Stimulated activated CD4-positive, alpha-beta T cell treated with anti-CD3 and anti-CD28 coated beads, Interleukin-4, amount 100 ng/mL, for 4 hours (primary cell): ENCODE data around the gene GRIA1.

Source experiments
- DNase-seq, 2 experiments: peaks; one replicate each; pipeline ENCODE4 v3.0.0-alpha.2; 2020

GRIA1 gene

DNA sequence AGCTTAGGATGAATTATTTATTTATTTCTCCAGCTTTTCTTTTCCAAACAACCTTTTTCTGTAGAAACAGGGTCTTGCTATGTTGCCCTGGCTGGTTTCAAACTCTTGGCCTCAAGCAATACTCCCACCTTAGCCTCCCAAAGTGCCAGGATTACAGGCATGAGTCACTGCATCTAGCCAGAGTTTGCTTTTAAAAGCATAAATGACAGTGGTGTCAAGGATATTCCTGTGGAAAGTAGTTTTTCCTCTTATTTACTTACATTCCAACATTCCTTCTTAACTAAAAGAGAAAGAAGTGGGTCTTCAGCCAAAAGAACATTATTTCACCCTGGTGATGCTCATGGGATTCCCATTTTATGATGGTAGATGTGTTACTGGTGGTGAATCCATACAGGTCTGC lies 62.4 kb downstream of the GRIA1 start:
- no peak for DNase-seq

DNA sequence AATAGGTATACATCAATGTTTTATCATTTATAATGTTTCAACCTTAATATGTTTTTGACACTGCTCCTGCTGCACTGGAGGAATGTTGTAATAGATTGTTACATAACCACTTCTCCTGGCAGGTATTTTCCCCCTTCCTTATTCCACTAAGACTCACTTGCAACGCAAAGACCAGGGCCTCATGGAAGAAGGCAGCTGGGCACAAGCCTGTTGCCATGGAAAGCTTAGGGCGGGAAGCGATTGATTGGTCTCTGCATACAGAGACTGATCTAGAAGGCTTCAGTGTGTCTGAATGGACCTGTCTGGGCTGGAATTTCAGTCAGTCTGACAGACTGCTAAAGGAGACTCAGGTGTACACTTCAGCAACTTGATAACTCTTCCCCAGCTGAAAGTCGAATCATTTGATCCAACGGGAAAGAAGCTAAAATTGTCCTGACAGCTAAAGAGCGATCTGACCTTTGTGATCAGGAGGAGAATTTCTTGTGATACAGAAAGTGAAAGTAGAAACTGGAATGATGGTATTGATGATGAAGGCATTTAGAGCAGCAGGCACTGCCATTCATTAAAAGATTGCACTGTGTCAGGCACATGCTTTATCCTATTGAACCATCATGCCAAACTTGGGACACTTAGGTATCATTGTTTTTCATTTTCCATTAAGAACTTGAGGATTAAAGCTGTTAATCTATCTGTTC lies 65.1 kb downstream of the GRIA1 start:
- DNase-seq, result no peak

DNA sequence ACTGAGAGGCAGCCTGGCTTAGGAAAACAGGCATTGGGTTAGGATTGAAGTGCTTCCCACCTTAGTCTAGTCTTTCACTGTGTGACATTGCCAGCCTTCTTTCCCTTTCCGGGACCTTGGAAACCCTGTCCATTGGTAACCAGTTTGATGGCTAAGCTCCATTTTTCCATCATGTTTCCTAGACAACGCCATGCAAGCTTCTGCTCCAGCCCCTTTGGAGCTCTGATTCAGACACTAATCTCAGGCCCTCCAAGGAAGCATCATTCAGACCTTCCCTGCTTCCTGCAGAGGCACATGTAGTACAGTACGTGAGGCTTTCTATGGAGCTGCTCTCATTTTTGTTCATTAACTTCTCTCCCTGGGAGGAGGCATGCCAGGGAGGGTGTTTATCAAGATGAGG lies 68.5 kb downstream of the GRIA1 start:
- DNase-seq, result no peak

DNA sequence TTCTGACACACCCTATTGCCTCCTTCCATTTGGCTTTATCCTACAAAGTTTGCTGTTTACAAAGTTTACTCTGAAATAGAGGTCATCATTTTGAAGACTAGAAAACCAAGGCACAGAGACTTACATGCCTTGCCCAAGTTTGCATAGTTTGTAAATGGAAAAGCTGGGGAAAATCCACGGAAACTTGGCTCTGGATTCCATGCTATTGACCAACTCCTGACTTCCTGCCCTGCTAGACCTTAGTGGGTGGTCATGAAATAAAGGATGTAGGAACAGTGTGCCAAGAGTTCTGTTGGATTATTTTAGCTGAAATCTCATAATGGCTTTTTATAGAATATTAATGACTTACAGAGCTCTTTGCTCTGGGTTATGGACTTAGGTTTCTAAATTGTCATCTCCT lies 69.5 kb downstream of the GRIA1 start:
- DNase-seq, result no peak

DNA sequence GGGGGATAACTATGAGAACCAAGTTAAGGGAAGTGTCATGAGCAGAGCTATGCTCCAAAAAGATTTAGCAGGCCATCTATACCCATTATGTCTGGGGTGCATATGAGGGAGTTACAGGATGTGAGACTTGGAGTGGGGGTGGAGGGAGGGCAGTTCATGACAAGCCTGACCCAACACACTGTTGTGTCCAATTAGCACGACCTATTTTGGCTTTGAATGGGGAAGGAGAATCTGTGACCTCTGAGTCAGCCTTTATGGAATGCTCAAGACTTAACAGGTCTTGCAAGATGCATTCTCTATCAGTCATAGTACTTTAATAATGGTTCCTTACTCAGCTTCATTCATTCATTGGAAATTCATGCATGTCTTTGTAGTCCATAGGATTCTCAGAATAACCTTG lies 71.7 kb downstream of the GRIA1 start:
- DNase-seq, result no peak

DNA sequence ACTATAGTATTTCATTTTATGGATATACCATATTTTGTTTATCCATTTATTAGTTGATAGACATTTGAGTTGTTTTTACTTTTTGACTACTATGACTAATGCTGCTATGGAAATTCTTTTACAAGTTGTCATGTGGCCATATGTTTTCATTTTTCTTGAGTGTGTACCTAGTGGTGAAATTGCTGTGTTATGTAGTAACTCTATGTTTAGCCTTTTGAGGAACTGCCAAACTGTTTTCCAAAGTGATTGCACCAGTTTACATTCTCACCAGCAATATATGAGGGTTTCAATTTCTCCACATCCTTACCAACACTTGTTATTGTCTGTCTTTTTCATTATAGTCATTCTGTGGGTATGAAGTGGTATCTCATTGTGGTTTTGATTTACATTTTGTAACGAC lies 75.4 kb downstream of the GRIA1 start:
- no peak for DNase-seq

DNA sequence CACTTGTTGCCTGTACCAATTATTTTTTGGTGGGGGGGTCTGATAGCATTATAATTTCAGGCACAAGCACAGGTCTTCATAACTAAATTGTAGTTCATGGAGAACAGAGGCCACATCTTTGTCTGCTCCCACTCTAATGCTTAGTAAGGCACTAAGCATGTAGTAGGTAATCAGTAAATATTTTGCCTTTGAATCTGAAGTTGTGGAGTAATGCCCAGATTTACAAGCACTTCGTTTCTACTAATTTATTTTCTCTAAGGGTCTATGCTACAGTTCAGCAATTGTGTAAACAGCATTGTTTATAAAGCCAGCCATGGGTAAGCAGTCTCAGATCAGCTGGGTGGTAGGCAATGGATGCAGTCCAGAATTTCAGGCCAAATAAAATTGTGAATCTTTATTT lies 78.6 kb downstream of the GRIA1 start:
- no peak for DNase-seq

DNA sequence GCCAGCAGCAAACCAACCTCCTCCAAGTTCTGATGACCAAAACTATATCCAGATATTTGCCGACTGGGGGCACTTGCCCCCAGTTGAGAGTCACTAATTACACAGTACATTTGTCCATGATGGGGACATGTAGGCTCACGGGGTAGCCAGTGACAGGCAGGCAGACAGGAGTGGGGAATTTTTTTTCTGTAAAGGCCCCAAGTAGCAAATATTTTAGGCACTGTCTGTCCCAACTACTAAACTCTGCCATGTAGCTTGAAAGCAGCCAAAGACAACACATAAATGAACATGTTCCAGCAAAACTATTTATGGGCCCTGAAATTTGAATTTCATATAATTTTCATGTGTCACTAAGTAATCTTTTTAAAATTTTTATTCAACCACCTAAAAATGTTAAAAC lies 80.7 kb downstream of the GRIA1 start:
- DNase-seq, result no peak

DNA sequence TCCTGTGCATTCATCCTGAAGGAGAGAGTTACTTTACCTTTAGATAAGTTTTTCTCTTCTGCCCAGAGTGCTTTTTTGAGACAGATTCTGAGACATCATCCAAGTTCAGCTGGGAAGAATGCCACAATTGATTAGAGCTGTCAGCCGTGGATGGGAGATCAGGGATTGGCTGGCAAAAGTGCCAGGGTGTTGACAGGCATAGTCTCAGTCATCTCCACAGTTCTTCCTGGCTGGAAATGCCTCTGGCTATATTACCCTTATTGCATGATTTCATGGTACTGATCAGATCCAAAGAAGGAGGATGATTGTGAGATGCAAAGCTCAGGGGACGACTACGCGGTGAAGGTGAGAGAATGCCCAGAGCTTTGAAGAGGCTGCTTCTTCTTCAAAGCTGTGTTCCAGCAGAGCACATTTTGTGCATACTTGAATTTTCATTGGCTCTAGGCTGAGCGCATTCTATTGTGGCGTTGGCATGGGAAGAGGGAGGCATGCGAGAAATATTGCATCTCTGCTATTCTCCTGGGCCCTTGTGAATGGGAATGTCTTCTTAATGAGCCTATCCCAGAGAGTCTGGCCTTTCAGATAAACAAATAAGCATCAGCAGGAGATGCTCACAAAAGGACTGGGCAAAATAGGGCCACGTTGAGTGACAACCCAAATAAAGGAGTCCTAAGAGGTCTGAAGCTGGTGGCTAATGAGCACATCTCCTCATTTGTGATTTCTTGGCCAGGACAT lies 82.1 kb downstream of the GRIA1 start:
- DNase-seq, result no peak

DNA sequence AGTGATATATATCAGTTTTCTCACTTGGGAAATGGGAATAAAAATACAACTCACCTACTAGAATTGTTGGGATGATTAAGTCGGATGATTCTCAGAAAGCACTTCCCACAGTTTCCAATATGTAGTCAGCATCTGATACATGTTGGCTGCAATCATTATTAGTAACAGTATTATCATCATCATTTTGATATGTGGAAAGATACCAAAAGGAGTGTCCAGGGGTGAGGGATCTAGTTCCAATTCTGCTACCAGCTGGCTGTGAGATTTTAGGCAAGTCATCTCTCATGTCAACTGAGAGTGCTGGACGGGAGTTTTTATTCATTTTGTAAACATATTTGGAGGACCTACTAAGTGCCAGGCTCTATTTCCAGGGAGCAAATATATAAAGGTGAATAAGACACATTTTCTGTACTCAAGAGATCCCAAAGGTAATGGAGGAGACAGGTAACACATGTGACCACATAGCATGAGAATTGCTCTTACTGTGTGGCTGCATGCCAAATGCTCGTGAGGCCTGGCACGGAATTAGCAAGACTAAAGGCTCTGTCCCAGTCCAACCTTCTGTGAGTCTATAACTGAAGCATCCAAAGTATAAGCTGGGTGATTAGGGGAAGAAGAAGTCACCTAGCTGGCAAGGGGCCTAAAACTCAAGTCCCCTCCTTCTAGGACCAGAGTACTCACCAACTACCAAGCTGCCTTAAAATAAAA lies 83.0 kb downstream of the GRIA1 start:
- no peak for DNase-seq

DNA sequence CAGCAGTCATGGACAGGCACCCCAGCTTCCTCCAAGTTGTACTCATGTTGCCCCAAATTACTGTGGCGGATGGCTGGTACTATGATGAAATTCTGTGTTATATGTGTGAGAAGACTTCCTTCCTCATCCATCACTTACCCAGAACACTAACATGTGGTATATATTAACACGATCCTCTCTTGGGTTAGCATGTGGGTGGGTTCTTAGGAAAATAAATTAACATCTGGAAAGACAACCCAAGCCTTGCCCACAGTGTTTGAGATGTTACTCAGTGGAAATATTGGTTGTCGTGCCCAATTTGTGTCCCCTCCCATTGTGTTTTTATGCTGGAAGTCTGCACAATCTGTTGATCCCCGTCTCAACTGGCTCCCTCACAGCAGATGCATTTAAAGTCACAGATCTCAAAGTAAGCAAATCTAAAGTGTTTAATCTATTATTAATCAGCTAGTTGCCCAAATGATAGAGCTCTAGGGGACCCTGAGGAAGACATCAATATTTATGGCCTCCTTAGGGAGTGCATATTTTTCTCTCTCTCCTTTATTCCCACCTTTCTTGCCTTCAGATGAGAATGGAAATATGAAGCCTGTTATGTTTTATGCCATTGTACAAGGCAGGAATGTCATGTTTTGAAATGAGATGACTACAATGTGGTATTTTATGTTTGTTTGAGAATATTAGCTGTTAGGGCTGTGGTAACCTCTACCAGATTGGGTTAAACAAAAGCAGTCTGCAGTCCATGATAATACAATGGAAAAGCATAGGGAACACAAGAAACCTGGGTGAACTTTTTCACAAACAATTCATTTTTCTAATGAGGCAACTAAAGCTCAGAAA lies 93.9 kb downstream of the GRIA1 start:
- DNase-seq, result no peak

DNA sequence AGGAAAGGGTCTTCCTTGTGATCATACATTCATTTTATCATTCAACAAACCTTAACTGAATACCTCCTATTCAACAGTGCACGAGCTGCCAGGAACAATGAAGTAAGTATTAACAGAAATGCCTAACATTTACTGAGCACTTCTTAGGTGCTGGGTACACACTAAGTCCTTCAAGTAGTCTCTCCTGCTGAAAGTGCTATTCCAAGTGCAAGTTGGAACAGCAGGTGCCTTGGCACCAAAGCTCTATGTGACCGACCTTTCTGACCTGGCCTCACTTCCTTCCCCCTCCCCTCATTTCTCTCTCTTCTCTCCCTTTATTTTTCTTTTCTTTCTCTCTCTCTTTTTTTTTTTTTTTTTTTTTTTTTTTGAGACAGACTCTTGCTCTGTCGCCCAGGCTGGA lies 94.5 kb downstream of the GRIA1 start:
- no peak for DNase-seq

DNA sequence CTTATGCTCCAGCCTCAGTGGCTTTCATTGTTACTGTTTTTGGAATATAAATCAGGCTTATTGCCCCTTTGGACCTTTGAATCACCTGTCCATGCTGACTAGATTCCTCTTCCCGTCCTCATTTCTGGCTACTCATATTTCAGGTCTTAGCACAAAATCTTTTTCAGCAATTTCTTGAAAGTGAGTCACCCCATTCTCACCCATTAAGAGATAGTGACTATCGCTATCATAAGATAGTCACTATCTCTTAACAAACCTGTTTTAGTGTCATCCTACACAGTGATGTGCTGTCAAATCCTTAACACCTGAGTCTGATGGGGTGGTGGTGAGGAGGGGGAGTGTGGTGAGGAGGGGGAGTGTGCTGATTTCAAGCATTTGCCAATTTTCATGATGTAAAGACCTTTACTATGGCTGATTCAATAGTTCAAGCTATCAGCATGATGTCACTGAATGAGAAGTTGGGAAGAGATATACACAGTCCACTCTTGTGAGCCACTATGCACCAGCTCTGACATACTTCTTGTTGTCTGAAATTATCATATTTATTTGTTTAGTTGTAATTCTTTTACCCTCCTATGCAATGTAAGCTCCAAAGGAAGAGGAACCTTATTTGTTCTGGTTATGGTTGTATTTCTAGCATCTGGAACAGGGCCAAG lies 95.3 kb downstream of the GRIA1 start:
- no peak for DNase-seq

DNA sequence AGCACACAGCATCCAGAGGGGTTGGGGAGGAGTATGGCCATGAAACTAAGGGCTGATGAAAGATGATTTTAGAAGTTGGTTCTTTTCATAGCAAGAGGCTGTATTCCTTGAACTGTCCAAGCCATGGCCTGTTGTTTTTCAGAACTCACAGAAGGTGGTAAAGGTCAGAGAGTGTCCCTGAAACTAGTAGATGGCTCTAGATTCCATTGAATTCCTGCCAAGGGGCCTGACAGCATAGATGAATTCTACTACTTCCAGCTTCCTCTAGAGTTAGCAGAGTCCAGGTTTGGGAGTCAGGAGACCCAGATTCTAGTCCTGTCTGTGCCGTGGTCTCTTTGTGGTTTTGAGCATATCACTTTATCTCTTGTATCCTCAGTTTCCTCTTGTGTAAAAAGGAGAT lies 101.6 kb downstream of the GRIA1 start:
- DNase-seq, result no peak

DNA sequence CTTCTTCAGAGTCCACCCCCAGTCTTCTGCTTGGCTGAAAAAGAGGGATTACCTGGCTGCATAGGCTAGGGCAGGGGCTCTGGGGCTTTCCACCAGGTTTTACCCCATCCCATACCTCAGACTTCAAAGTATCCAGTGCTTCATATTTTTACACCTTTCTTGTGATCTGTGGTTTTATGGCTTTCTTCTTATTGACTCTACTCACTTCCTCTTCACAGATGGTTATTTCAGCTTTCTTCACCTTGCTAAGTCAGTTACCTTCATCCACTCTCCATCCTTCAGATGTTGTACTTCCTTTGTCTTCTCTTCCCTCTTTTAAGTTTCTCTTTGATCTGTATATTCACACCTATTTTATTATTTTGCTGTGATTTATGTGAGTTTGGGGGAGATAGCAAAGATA lies 104.3 kb downstream of the GRIA1 start:
- no peak for DNase-seq

DNA sequence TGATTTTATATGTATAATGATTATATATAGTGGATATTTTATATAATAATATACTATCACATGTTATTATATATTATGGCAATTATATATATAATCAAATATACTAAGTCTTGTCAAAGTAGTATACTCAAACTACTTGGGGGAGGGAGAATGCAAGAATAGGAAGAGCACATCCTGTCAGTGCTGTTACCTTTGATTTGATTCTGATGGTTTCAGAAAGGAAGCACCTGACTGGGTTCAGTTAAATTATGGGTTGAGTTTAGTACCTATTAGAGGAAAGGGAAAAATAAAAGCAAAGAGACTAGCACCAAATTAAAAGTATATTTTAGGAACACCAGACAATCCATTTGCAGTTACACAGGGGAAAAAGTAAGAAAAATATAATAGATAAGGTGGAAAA lies 107.6 kb downstream of the GRIA1 start:
- DNase-seq, result no peak

DNA sequence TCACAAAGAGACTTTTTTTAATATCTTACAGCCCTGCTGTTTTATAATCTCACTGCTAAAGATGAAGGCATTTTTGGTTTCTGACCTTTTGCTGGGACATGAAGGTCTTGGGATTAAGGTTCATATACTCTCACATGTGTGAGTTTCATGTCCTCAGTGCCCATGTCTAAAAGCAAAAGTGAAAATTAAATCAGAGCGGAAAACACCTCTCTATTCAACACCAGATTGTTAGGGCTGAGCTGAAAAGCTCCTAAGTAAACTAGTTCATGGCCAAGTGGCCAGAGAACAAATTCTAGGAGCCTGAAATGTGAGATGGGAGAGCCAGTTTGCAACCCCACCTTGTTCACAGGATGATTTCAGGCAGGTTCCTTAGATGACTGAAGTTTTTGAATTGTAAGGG lies 110.9 kb downstream of the GRIA1 start:
- DNase-seq, result no peak

DNA sequence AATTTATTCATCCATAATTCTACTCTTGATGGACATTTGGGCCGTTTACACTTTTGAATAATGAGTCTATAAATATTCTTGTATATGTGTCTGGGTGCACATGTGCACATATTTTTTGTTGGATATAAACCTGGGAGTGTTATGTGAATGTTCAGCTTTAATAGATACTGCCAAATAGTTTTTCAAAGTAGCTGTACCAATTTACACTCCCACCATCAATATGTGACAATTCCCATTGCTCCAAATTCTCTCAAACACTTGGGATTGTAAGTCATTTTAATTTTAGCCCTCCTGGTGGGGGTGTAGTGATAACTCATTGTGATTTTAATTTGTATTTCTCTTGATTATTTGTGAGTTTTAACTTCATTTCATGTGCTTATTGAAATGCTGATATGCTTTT lies 114.9 kb downstream of the GRIA1 start:
- no peak for DNase-seq

DNA sequence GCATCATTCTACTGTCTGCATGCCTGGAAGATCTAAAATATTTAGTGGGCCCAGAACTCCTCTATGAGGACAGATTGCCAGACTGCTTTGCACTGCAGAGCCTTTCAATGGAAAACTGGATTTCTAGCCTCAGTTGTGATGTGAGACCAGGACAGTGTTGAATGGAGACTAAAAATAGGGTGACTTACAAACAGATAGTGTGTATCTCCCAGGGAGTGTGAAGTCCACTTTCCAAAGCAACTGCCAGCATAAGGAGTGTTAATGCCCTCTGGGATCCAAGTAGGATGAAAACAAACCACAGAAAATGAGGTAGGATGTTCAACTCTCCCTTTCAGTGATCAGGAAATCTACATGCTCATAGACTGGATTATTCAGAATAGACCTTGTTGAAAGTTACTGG lies 119.5 kb downstream of the GRIA1 start:
- DNase-seq, result no peak

DNA sequence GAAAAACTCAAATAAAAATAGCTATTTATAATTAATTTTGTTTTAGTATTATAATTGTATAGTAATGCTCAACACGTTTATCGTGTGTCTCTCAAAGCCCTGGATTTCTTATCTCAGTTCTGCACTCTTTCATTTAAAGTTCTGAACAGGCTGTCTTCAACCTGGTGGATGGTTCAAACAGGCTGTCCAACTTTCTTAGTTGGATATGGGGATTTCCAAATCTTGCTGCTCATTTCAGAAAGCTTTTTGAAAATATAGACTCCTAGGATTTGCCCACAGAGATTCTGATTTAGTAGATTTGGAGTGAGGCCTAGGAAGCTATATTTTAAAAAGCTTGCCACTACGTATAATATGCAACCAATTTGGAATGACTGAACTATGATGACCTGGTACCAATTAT lies 120.3 kb downstream of the GRIA1 start:
- no peak for DNase-seq

DNA sequence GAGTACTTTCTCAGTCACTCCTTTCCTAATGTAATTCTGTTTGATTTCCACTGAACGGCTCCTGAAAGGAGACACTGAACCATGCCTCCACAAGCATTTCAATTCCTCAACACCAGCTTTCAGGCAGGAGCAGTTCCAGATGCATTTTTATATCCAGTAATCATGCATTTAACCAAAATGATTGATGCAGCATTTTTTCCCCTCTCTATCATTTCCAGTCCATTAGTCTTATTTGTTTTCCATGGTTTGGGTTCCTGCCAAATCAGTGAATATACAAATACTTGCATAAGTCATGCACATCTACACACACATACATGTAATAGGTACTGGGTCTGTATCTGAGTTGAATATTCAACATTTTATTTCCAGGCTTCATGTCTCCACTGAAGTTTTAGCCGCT lies 122.7 kb downstream of the GRIA1 start:
- DNase-seq, result no peak

DNA sequence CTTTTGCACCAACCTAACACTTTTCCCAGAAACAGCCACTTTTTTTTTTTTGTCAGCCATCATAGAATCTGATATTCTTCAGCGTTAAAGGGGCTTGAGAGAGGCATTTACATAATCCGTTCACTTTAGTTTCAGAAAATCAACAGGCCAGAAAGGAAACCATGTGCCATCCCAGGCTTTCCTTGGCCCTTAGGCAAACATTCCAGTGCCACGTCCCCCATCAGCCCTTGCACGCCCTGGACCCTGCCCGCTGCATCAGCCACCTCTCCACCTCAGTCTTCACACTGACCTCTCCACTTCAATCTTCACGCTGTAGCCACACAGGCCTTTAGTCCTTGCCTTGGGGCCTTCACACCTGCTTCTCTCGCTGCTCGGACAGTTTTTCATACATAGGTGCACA lies 123.2 kb downstream of the GRIA1 start:
- DNase-seq, result no peak

DNA sequence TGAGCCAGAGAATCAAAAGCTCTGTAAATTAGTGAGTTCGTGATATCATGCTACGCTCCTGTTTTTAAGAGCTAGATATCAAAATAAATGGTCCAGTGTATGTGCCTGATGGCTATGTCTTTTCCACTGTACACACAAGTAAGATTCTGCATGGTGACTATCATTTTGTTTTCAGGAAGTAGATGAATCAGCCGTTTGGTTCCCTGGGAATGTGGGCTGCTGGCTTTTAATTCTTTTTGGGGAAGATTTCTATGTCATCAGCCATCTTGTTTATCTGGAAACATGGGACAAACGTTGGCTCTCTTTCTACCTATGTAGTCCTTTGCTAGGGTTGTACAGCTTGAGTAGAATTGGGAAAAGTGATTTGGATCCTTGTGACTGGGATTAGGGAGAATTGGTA lies 126.7 kb downstream of the GRIA1 start:
- no peak for DNase-seq
